ENCODE measurements around the gene GIPC2.

- no peak for TF ChIP-seq EZH2phosphoT487 (IDR thresholded peaks at IDR 0.05; ENCODE audit: borderline replicate concordance, low read length)
- TF ChIP-seq, protein P1, sequence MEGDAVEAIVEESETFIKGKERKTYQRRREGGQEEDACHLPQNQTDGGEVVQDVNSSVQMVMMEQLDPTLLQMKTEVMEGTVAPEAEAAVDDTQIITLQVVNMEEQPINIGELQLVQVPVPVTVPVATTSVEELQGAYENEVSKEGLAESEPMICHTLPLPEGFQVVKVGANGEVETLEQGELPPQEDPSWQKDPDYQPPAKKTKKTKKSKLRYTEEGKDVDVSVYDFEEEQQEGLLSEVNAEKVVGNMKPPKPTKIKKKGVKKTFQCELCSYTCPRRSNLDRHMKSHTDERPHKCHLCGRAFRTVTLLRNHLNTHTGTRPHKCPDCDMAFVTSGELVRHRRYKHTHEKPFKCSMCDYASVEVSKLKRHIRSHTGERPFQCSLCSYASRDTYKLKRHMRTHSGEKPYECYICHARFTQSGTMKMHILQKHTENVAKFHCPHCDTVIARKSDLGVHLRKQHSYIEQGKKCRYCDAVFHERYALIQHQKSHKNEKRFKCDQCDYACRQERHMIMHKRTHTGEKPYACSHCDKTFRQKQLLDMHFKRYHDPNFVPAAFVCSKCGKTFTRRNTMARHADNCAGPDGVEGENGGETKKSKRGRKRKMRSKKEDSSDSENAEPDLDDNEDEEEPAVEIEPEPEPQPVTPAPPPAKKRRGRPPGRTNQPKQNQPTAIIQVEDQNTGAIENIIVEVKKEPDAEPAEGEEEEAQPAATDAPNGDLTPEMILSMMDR (IDR thresholded peaks at IDR 0.05; ENCODE audit: low read depth, low read length, poor library complexity, severe bottlenecking) = no peak
These were observed 100.5 kb downstream of the GIPC2 start for GRCh38 chr1:78146205-78146771.
